ENCODE data around the gene HSFX3. TPM values are rescaled to one million over a fixed set of nuclear protein-coding genes. Genes with fewer than 3 reads are reported as not detected.

HSFX3 gene
- polyA plus RNA-seq, 3 donors = not detected

DNA sequence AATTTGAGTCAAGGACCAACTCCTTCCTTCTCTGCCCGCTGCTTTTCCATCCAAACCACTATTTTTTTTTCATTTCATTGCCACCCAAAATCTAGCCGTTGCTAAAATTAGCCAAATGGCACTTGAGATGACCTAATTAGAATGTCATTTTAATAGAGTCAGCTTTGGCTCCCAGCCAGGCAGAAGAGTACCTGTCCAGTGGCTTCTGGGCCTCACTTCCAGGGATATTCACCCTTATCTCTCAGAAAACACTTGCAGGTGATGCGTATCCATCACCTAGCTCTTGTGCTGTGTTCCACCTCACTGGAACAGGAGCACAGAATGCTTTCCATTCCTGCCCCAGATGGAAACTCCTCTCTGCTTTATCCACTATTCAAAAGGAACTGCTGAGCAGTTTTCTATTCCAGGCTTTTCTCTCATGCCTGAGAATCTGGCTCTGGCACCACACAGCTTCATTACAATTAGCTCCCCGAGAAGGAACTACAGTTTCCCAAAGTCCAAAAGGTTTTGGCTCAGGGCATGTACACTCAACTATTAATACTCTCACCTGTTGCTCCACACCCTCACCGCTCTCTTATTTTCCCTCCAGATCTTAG, 19.1 kb upstream of the HSFX3 start:
- TF ChIP-seq, protein P1, sequence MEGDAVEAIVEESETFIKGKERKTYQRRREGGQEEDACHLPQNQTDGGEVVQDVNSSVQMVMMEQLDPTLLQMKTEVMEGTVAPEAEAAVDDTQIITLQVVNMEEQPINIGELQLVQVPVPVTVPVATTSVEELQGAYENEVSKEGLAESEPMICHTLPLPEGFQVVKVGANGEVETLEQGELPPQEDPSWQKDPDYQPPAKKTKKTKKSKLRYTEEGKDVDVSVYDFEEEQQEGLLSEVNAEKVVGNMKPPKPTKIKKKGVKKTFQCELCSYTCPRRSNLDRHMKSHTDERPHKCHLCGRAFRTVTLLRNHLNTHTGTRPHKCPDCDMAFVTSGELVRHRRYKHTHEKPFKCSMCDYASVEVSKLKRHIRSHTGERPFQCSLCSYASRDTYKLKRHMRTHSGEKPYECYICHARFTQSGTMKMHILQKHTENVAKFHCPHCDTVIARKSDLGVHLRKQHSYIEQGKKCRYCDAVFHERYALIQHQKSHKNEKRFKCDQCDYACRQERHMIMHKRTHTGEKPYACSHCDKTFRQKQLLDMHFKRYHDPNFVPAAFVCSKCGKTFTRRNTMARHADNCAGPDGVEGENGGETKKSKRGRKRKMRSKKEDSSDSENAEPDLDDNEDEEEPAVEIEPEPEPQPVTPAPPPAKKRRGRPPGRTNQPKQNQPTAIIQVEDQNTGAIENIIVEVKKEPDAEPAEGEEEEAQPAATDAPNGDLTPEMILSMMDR (IDR thresholded peaks at IDR 0.05) = no peak
- Histone ChIP-seq H2AFZ (ENCODE audit: insufficient read depth, low read depth, low read length, poor library complexity, severe bottlenecking) (no peak overlapping the region), H3K27me3 (ENCODE audit: control insufficient read depth in 2 of 2, insufficient read depth in 2 of 2, low read length in 2 of 2) (no peaks in the 10 kb centered on the region), H3K4me1 (ENCODE audit: control insufficient read depth in 1 of 2, insufficient read depth in 2 of 2, low read length in 2 of 2) (no peaks in the 10 kb centered on the region), H3K9ac (ENCODE audit: insufficient read depth, low read length, poor library complexity, severe bottlenecking) (no peak overlapping the region), H3K9me3 (replicated peaks in 1 of 2; ENCODE audit: control insufficient read depth in 1 of 2, insufficient read depth in 1 of 2, low read length in 2 of 2) (no peaks in the 10 kb centered on the region), H3K4me3 (replicated peaks in 1 of 3; ENCODE audit: low read depth in 2 of 3, low read length in 3 of 3) (no peak overlapping the region), H3K36me3 (replicated peaks in 1 of 2; ENCODE audit: control insufficient read depth in 1 of 2, insufficient read depth in 2 of 2, low read length in 2 of 2) (no peaks in the 10 kb centered on the region), H3K27ac (ENCODE audit: low read depth in 1 of 2, low read length in 2 of 2) (no peak overlapping the region), H3K79me2 (ENCODE audit: insufficient read depth, low read length) (no peaks in the 10 kb centered on the region), H3K4me2 (replicated peaks; ENCODE audit: extremely low read depth, low read length, poor library complexity, severe bottlenecking) (no peak overlapping the region), H4K20me1 (ENCODE audit: insufficient read depth, low read length) (no peaks in the 10 kb centered on the region)
- H3K4me3 Mint-ChIP-seq = no peak overlapping the region
- no CpG with 5 or more reads among the region's 5 CpGs for WGBS (ENCODE audit: insufficient coverage)
- peaks cover 0 to 7% (median 2%) of the 10 kb centered on the region in 7 donors for H3K9me3 Mint-ChIP-seq
- H3K4me1 Mint-ChIP-seq = no peaks in the 10 kb centered on the region
- H3K27me3 Mint-ChIP-seq (ENCODE audit: low read depth in 3 of 3) = peaks cover 0 to 5% (median 1%) of the 10 kb centered on the region in 3 donors
- intact Hi-C loops (cut with micrococcal nuclease) = no loop called here
- H3K36me3 Mint-ChIP-seq = no peaks in the 10 kb centered on the region
- H3K27ac Mint-ChIP-seq = no peak overlapping the region
- no peak for DNase-seq

DNA sequence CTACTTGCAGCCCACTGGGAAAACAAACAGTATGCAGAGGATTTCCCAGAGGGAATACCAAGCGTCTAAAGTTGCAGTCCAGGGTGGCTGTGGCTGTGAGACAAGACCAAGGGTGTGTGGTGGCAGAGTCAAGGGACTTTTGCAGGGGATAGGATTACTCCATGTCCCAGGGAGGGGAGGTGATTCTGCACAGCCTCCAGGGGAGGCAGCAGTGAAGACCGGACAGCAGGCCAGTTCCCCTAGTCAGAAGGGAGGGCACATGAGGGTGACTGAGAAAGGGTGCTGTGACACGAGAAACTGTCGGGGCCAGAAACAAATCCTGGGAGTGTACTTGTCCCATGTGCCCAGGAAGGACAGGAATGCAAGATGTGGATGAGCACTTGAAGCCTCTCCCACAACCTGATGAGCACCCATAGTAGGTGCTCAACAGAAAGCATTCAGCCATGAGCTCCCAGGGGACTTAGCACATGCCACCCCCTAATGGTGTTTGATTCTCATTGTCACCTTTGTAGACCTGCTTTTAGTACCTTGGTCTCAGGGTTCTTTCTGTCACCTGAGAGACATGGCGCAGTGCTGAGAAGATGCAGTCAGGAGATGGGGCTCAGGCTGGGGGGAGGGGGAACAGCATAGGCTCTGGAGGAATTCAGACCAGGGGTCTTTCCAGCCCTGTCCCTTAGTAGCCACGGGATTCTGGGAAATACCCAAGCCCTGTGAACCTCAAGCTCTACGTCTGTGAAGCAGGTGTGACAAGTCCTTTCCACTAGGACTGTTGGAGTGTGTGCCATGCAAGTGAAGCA, 18.1 kb upstream of the HSFX3 start:
- TF ChIP-seq, protein P1 (IDR thresholded peaks at IDR 0.05) = no peak
- Histone ChIP-seq H3K27ac (ENCODE audit: low read depth in 1 of 2, low read length in 2 of 2) (no peak overlapping the region), H3K4me3 (replicated peaks in 1 of 3; ENCODE audit: low read depth in 2 of 3, low read length in 3 of 3) (no peak overlapping the region), H3K9ac (ENCODE audit: insufficient read depth, low read length, poor library complexity, severe bottlenecking) (no peak overlapping the region), H3K79me2 (ENCODE audit: insufficient read depth, low read length) (no peaks in the 10 kb centered on the region), H3K4me1 (ENCODE audit: control insufficient read depth in 1 of 2, insufficient read depth in 2 of 2, low read length in 2 of 2) (no peaks in the 10 kb centered on the region), H2AFZ (ENCODE audit: insufficient read depth, low read depth, low read length, poor library complexity, severe bottlenecking) (no peak overlapping the region), H4K20me1 (ENCODE audit: insufficient read depth, low read length) (no peaks in the 10 kb centered on the region), H3K9me3 (replicated peaks in 1 of 2; ENCODE audit: control insufficient read depth in 1 of 2, insufficient read depth in 1 of 2, low read length in 2 of 2) (no peaks in the 10 kb centered on the region), H3K27me3 (ENCODE audit: control insufficient read depth in 2 of 2, insufficient read depth in 2 of 2, low read length in 2 of 2) (no peaks in the 10 kb centered on the region), H3K4me2 (replicated peaks; ENCODE audit: extremely low read depth, low read length, poor library complexity, severe bottlenecking) (no peak overlapping the region), H3K36me3 (replicated peaks in 1 of 2; ENCODE audit: control insufficient read depth in 1 of 2, insufficient read depth in 2 of 2, low read length in 2 of 2) (no peaks in the 10 kb centered on the region)
- Mint-ChIP-seq H3K4me3 (no peak overlapping the region), H3K36me3 (no peaks in the 10 kb centered on the region), H3K9me3 (peaks cover 0 to 7% (median 2%) of the 10 kb centered on the region in 7 donors), H3K27ac (no peak overlapping the region), H3K4me1 (no peaks in the 10 kb centered on the region), H3K27me3 (ENCODE audit: low read depth in 3 of 3) (peaks cover 2 to 5% (median 4%) of the 10 kb centered on the region in 3 donors)
- intact Hi-C loops (cut with micrococcal nuclease) = no loop called here
- WGBS (ENCODE audit: insufficient coverage) = 93% methylated on average over 3 of the region's 7 CpGs
- DNase-seq = no peak

All from CD14-positive monocyte (primary cell).